Activated CD8-positive, alpha-beta T cell treated with anti-CD3 and anti-CD28 coated beads for 36 hours (primary cell): ENCODE data around the gene CDH13. TPM values are rescaled to one million over a fixed set of nuclear protein-coding genes. Genes with fewer than 3 reads are reported as not detected.

Source experiments
- ATAC-seq: fragments of 200-7000 bp; cut with Tn5 transposase; one replicate; pipeline ENCODE4 v1.10.0; 2021; ENCODE audit warnings: mild to moderate bottlenecking, moderate library complexity
- CTCF ChIA-PET: fragments of 350-600 bp; sonication (Branson Sonifier 250); formaldehyde crosslinking; loops from one replicate; lab custom pipeline; 2021; ENCODE audit warnings: antibody characterized with exemption; lab: Charles Lee
- POLR2A ChIA-PET: fragments of 350-600 bp; sonication (Branson Sonifier 250); formaldehyde crosslinking; loops from one replicate; lab custom pipeline; 2021; ENCODE audit warnings: antibody characterized with exemption; lab: Charles Lee
- DNase-seq: peaks from one replicate; pipeline ENCODE4 v3.0.0-alpha.2; 2020
- H3K27ac Mint-ChIP-seq: one replicate; pipeline ENCODE4 v1.8.0; 2021; ENCODE audit warnings: mild to moderate bottlenecking, mixed read lengths
- H3K27me3 Mint-ChIP-seq: one replicate; pipeline ENCODE4 v1.8.0; 2021; ENCODE audit warnings: mixed read lengths
- H3K36me3 Mint-ChIP-seq: one replicate; pipeline ENCODE4 v1.8.0; 2021; ENCODE audit warnings: low read depth, mixed read lengths
- H3K4me1 Mint-ChIP-seq: one replicate; pipeline ENCODE4 v1.8.0; 2021; ENCODE audit warnings: low read depth, mixed read lengths
- H3K4me3 Mint-ChIP-seq: one replicate; pipeline ENCODE4 v1.8.0; 2021; ENCODE audit warnings: mild to moderate bottlenecking, moderate library complexity, mixed read lengths
- H3K9me3 Mint-ChIP-seq: one replicate; pipeline ENCODE4 v1.8.0; 2021; ENCODE audit warnings: mixed read lengths
- intact Hi-C: fragments of 100-400 bp; cut with micrococcal nuclease; formaldehyde crosslinking; loops from one replicate; pipeline ENCODE4 v1.10.0; 2022
- total RNA-seq, 2 experiments: library from RNA; stranded (reverse); gene quantifications; one replicate each; pipeline ENCODE4 v1.2.3, GENCODE V29; 2021
- TF ChIP-seq, protein P1 (sequence below): fragments of 200-600 bp; IDR thresholded peaks from one replicate; pipeline ENCODE4 v1.8.0; 2022; ENCODE audit warnings: antibody characterized with exemption, mild to moderate bottlenecking

The CDH13 gene
- total RNA-seq, 2 experiments from 2014 or later: not detected

DNA sequence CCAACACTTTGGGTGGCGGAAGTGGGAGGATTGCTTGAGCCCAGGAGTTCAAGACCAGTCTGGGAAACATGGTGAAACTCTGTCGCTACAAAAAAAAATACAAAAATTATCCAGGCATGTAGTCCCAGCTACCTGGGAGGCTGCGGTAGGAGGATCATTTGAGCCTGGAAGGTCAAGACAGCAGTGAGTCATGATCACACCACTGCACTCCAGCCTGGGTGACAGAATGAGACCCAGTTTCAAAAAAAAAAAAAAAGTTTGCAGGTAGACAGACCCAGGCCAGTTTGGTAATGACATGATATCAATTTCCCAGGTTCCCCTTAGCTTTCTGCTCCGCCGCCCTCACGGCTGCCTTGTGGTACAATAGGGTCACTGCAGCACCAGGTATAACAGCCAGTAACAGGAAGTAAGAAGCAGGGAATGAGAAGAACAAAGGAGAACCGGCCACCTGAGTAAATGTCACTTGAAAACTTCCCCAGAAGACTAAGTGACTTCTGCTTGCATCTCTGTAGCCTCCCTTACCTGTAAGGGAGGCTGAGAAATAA, 979.8 kb downstream of the CDH13 start:
- intact Hi-C loops: no loop called here
- no peak for ATAC-seq
- CTCF ChIA-PET: no interaction called here

DNA sequence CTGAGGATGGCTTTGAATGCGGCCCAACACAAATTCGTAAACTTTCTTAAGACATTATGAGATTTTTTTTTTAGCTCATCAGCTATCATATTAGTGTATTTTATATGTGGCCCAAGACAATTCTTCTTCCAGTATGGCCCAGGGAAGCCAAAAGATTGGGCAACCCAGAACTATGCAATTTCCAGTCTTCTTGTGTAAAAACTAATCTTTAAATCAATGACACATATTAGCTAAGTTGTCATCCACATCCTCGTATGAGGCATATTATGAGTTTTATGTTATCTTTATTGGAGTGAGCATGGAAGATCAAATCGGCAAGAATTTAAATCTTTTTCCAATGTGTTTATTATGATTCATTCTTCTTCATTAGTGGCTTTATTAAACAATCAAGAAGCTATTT, 982.4 kb downstream of the CDH13 start:
- ChIA-PET POLR2A (no interaction called here), CTCF (no interaction called here)
- Mint-ChIP-seq H3K9me3 (no peaks in the 10 kb centered on the region), H3K27me3 (no peaks in the 10 kb centered on the region), H3K4me3 (no peak overlapping the region), H3K27ac (no peak overlapping the region), H3K36me3 (no peaks in the 10 kb centered on the region), H3K4me1 (no peaks in the 10 kb centered on the region)
- DNase-seq (no peak), ATAC-seq (no peak)
- TF ChIP-seq, protein P1, sequence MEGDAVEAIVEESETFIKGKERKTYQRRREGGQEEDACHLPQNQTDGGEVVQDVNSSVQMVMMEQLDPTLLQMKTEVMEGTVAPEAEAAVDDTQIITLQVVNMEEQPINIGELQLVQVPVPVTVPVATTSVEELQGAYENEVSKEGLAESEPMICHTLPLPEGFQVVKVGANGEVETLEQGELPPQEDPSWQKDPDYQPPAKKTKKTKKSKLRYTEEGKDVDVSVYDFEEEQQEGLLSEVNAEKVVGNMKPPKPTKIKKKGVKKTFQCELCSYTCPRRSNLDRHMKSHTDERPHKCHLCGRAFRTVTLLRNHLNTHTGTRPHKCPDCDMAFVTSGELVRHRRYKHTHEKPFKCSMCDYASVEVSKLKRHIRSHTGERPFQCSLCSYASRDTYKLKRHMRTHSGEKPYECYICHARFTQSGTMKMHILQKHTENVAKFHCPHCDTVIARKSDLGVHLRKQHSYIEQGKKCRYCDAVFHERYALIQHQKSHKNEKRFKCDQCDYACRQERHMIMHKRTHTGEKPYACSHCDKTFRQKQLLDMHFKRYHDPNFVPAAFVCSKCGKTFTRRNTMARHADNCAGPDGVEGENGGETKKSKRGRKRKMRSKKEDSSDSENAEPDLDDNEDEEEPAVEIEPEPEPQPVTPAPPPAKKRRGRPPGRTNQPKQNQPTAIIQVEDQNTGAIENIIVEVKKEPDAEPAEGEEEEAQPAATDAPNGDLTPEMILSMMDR: no peak
- intact Hi-C loops: no loop called here

More for the DNA sequence above, 979.8 kb downstream of the CDH13 start:
- H3K4me3 Mint-ChIP-seq: no peak overlapping the region
- H3K36me3 Mint-ChIP-seq: no peaks in the 10 kb centered on the region
- no peaks in the 10 kb centered on the region for H3K9me3 Mint-ChIP-seq
- H3K4me1 Mint-ChIP-seq: no peaks in the 10 kb centered on the region
- no peak for DNase-seq
- TF ChIP-seq, protein P1: no peak
- no peaks in the 10 kb centered on the region for H3K27me3 Mint-ChIP-seq
- H3K27ac Mint-ChIP-seq: no peak overlapping the region
- POLR2A ChIA-PET: no interaction called here

DNA sequence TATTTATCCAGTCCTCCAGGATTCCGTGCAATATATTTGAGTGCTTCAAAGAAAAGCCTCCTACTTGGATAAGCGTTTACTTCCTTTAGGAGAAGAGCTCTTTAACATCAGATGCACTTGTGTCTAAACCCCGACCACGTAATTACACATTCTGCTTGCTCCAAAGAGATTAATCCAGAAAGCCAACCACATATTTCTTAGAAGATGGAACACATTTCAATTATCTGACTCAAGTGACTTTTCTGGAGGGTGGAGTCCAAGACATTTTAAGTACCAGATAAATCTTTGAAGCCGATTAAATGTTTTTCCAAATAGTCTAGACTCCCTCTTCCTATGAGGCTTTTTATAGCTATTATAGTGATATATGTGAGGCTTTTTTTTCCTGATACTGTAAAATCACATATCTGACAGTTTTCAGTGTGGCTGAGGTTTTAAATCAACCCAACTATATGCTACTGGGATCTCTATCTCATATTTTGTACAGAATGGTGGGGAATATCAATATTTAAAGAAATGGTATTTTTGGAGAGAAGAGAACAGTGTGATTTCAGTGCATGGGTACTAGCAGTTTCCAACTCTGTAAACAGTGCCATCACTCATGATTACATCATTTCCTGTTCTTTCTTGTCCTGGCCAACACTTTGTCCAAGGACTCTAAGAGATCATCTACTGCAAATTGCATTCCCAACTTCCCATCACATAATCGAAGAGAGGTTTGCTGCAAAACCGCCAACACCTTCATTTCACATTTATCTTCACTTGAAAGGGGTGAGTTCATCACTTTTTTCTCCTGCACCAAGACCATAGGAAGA, 988.6 kb downstream of the CDH13 start:
- POLR2A ChIA-PET: no interaction called here
- ATAC-seq (no peak), DNase-seq (no peak)
- CTCF ChIA-PET: interaction anchor here (1.6 kb wide), 1 partner anchor 11 kb away, joined by 4 read pairs; no protein-coding TSS in a partner anchor
- TF ChIP-seq, protein P1: no peak
- intact Hi-C loops: no loop called here
- no peak overlapping the region for H3K27ac Mint-ChIP-seq
- H3K4me3 Mint-ChIP-seq: no peak overlapping the region
- peaks cover 6% of the 10 kb centered on the region for H3K27me3 Mint-ChIP-seq
- H3K9me3 Mint-ChIP-seq: no peaks in the 10 kb centered on the region
- H3K4me1 Mint-ChIP-seq: no peaks in the 10 kb centered on the region
- no peaks in the 10 kb centered on the region for H3K36me3 Mint-ChIP-seq

DNA sequence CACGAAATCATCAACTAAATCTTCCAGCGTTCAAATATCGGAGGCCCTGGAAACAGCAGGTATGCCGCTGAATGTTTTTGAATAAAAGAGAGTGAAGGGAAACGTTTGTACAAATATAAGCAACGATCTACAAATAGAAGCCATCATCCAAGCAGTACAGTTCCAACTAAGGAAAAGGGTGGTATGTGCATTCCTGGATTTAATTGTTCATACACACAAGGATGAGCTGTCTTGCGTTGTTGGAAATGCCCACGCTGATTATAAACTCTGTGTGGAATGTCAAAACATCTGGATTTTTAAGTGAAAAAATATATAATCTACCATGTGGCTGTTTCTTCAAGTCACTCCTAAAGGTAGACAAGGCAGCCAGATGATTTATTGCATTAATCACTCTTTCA, 989.2 kb downstream of the CDH13 start:
- DNase-seq (no peak), ATAC-seq (no peak)
- intact Hi-C loops: no loop called here
- Mint-ChIP-seq H3K27me3 (peaks cover 6% of the 10 kb centered on the region), H3K36me3 (no peaks in the 10 kb centered on the region), H3K4me1 (no peaks in the 10 kb centered on the region), H3K4me3 (no peak overlapping the region), H3K9me3 (no peaks in the 10 kb centered on the region), H3K27ac (no peak overlapping the region)
- POLR2A ChIA-PET: no interaction called here
- CTCF ChIA-PET: no interaction called here
- TF ChIP-seq, protein P1: no peak
